ENCODE measurements around the gene ATXN7L1.
"Not testable (repeated sequence)": the region's sequence is repeated elsewhere in the genome, so short reads cannot be mapped to it uniquely, and the experiment has no call there.

DNA sequence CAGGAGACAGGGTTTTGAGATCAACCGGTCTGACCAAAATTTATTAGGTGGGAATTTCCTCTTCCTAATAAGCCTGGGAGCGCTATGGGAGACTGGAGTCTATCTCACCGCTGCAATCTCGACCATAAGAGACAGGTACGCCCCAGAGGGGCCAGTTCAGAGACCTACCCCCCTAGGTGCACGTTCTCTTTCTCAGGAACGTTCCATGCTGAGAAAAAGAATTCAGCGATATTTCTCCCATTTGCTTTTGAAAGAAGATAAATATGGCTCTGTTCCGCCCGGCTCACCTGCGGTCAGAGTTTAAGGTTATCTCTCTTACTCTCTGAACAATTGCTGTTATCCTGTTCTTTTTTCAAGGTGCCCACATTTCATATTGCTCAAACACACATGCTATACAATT is 179.2 kb downstream of the ATXN7L1 start:
- TF ChIP-seq, protein P1, sequence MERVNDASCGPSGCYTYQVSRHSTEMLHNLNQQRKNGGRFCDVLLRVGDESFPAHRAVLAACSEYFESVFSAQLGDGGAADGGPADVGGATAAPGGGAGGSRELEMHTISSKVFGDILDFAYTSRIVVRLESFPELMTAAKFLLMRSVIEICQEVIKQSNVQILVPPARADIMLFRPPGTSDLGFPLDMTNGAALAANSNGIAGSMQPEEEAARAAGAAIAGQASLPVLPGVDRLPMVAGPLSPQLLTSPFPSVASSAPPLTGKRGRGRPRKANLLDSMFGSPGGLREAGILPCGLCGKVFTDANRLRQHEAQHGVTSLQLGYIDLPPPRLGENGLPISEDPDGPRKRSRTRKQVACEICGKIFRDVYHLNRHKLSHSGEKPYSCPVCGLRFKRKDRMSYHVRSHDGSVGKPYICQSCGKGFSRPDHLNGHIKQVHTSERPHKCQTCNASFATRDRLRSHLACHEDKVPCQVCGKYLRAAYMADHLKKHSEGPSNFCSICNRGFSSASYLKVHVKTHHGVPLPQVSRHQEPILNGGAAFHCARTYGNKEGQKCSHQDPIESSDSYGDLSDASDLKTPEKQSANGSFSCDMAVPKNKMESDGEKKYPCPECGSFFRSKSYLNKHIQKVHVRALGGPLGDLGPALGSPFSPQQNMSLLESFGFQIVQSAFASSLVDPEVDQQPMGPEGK (CRISPR knock-in tag; IDR thresholded peaks at IDR 0.05; ENCODE audit: borderline replicate concordance): not testable (repeated sequence)
- TF ChIP-seq ZFP30 (CRISPR knock-in tag; IDR thresholded peaks at IDR 0.05); ZNF70 (CRISPR knock-in tag; IDR thresholded peaks at IDR 0.05); TOX (CRISPR knock-in tag; IDR thresholded peaks at IDR 0.05; ENCODE audit: borderline replicate concordance); TSHZ2 (CRISPR knock-in tag; IDR thresholded peaks at IDR 0.05); TCF4 (CRISPR knock-in tag; IDR thresholded peaks at IDR 0.05; ENCODE audit: borderline replicate concordance); SNAI2 (CRISPR knock-in tag; IDR thresholded peaks at IDR 0.05); ZFP3 (CRISPR knock-in tag; IDR thresholded peaks at IDR 0.05); ARNTL (CRISPR knock-in tag; IDR thresholded peaks at IDR 0.05; ENCODE audit: borderline replicate concordance, low read depth); ZNF565 (CRISPR knock-in tag; conservative IDR thresholded peaks at IDR 0.05; ENCODE audit: low read depth); BACH2 (CRISPR knock-in tag; IDR thresholded peaks at IDR 0.05; ENCODE audit: borderline replicate concordance): not testable (repeated sequence)
- TF ChIP-seq, protein P2, sequence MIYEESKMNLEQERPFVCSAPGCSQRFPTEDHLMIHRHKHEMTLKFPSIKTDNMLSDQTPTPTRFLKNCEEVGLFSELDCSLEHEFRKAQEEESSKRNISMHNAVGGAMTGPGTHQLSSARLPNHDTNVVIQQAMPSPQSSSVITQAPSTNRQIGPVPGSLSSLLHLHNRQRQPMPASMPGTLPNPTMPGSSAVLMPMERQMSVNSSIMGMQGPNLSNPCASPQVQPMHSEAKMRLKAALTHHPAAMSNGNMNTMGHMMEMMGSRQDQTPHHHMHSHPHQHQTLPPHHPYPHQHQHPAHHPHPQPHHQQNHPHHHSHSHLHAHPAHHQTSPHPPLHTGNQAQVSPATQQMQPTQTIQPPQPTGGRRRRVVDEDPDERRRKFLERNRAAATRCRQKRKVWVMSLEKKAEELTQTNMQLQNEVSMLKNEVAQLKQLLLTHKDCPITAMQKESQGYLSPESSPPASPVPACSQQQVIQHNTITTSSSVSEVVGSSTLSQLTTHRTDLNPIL (CRISPR knock-in tag; IDR thresholded peaks at IDR 0.05; ENCODE audit: low read depth): not testable (repeated sequence)
